Activated CD4-positive, alpha-beta T cell treated with anti-CD3 and anti-CD28 coated beads, Interleukin-2, amount 10 ng/mL, durations not matched to agents 7 days and 5 days (primary cell): Measurements from ENCODE around the gene UIMC1. TPM values are rescaled to one million over a fixed set of nuclear protein-coding genes. Genes with fewer than 3 reads are reported as not detected.
"Not testable (repeated sequence)": the region's sequence is repeated elsewhere in the genome, so short reads cannot be mapped to it uniquely, and the experiment has no call there.

Experiments
- CTCF ChIA-PET: fragments of 350-600 bp; sonication (Branson Sonifier 250); formaldehyde crosslinking; loops from one replicate; lab custom pipeline; 2021; ENCODE audit warnings: antibody characterized with exemption; lab: Charles Lee
- POLR2A ChIA-PET: fragments of 350-600 bp; sonication (Branson Sonifier 250); formaldehyde crosslinking; loops from one replicate; lab custom pipeline; 2021; ENCODE audit warnings: antibody characterized with exemption; lab: Charles Lee
- DNase-seq: peaks from one replicate; pipeline ENCODE4 v3.0.0-alpha.2; 2020
- H3K27ac Mint-ChIP-seq: one replicate; pipeline ENCODE4 v1.8.0; 2021; ENCODE audit warnings: mild to moderate bottlenecking, moderate library complexity, mixed read lengths
- H3K27me3 Mint-ChIP-seq: one replicate; pipeline ENCODE4 v1.8.0; 2021; ENCODE audit warnings: mixed read lengths
- H3K36me3 Mint-ChIP-seq: one replicate; pipeline ENCODE4 v1.8.0; 2021; ENCODE audit warnings: low read depth, mixed read lengths
- H3K4me1 Mint-ChIP-seq: one replicate; pipeline ENCODE4 v1.8.0; 2021; ENCODE audit warnings: mixed read lengths
- H3K4me3 Mint-ChIP-seq: one replicate; pipeline ENCODE4 v1.8.0; 2021; ENCODE audit warnings: mild to moderate bottlenecking, moderate library complexity, mixed read lengths
- H3K9me3 Mint-ChIP-seq: one replicate; pipeline ENCODE4 v1.8.0; 2021; ENCODE audit warnings: mixed read lengths
- total RNA-seq, 2 experiments: library from RNA; stranded (reverse); gene quantifications; one replicate each; pipeline ENCODE4 v1.2.3, GENCODE V29; 2021

The UIMC1 gene
- total RNA-seq, 2 experiments from 2014 or later = 49.3 to 53.0 TPM

DNA sequence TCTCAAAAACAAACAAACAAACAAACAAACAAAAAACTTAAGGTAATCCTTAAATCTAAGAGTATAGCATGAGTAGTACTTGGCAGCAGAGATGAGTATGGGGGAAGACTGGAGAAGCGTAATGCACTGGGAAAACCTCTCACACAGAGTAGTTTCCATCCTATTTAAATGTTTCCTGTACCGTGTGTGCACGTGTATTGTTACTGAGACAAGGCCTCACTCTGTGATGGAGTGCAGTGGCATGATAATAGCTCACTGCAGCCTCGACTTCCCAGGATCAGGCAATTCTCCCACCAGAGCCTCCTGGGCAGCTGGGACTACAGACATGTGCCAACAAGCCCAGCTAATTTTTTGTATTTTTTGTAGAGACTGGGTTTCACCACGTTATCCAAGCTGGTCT is 2.9 kb downstream of the UIMC1 start:
- Mint-ChIP-seq H3K4me3 (no peak overlapping the region), H3K36me3 (peaks cover 22% of the 10 kb centered on the region), H3K9me3 (no peaks in the 10 kb centered on the region), H3K27me3 (no peaks in the 10 kb centered on the region), H3K27ac (no peak overlapping the region), H3K4me1 (peaks cover 36% of the 10 kb centered on the region)
- no peak for DNase-seq
- ChIA-PET POLR2A (interaction anchor here (0.8 to 0.9 kb wide), 2 partner anchors 9 to 18 kb away, joined by 3 read pairs; no protein-coding TSS in a partner anchor), CTCF (interaction anchor here (0.6 to 2.8 kb wide), 4 partner anchors 11 to 17 kb away, joined by 3 to 9 read pairs (median 4); no protein-coding TSS in a partner anchor)

DNA sequence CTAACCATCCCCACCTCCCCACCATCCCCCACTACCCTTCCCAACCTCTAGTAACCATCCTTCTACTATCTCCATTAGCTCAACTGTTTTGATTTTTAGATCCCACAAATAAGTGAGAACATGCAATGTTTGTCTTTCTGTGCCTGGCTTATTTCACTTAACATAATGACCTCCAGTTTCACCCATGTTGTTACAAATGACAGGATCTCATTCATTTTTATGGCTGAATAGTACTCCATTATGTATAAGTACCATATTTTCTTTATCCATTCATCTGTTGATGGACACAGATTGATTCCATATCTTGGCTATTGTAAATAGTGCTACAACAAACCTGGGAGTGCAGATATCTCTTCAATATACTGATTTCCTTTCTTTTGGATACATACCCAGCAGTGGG is 7.1 kb downstream of the UIMC1 start:
- Mint-ChIP-seq H3K4me1 (peaks cover 46% of the 10 kb centered on the region), H3K36me3 (peaks cover 30% of the 10 kb centered on the region)
- POLR2A ChIA-PET, H3K27ac Mint-ChIP-seq, H3K9me3 Mint-ChIP-seq, H3K27me3 Mint-ChIP-seq, DNase-seq, H3K4me3 Mint-ChIP-seq, CTCF ChIA-PET: not testable (repeated sequence)

DNA sequence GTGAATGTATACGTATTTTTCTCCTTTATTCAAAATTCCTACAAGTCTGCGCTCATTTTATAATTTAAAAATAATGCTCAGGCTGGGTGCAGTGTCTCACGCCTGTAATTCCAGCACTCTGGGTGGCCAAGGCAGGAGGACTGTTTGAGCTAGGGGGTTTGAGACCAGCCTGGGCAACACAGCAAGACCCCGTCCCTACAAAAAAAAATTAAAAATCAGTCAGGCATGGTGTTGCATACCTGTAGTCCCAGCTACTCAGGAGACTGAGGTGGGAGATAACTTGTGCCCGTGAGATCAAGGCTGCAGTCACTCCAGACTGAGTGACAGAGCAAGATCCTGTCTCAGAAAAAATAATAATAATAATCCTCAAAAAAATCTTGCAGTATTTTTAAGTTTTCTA is 7.8 kb downstream of the UIMC1 start:
- Mint-ChIP-seq H3K27me3 (no peaks in the 10 kb centered on the region), H3K9me3 (peaks cover 5% of the 10 kb centered on the region), H3K27ac (no peak overlapping the region), H3K4me1 (peaks cover 44% of the 10 kb centered on the region), H3K4me3 (no peak overlapping the region), H3K36me3 (peaks cover 34% of the 10 kb centered on the region)
- ChIA-PET CTCF (no interaction called here), POLR2A (no interaction called here)
- no peak for DNase-seq

DNA sequence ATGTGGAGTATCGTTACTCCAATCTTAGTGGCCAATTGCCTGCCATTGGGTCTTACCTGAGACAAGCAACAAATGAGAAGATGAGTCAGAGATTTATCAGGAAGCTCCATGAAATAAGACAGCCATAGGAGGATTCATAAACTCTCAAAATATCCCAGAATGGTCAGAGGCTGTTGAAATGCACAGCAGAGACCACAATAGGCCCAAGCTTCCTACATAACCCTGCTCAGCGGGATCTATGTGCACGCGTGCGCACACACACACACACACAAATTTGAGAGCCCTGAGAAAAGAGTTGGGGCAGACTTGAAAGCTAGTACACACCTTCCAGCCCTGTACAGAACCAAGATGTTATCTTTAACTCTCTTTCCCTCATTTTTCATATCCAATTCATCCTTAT is 9.8 kb downstream of the UIMC1 start:
- ChIA-PET CTCF (interaction anchor here (0.5 to 1.9 kb wide), 2 partner anchors 9 to 532 kb away, joined by 3 to 11 read pairs; no protein-coding TSS in a partner anchor), POLR2A (interaction anchor here (0.5 kb wide), 1 partner anchor 8 kb away, joined by 4 read pairs; no protein-coding TSS in a partner anchor)
- peaks cover 5% of the 10 kb centered on the region for H3K9me3 Mint-ChIP-seq
- H3K36me3 Mint-ChIP-seq = peaks cover 36% of the 10 kb centered on the region
- no peak for DNase-seq
- peaks cover 40% of the 10 kb centered on the region for H3K4me1 Mint-ChIP-seq
- no peak overlapping the region for H3K4me3 Mint-ChIP-seq
- no peak overlapping the region for H3K27ac Mint-ChIP-seq
- no peaks in the 10 kb centered on the region for H3K27me3 Mint-ChIP-seq

DNA sequence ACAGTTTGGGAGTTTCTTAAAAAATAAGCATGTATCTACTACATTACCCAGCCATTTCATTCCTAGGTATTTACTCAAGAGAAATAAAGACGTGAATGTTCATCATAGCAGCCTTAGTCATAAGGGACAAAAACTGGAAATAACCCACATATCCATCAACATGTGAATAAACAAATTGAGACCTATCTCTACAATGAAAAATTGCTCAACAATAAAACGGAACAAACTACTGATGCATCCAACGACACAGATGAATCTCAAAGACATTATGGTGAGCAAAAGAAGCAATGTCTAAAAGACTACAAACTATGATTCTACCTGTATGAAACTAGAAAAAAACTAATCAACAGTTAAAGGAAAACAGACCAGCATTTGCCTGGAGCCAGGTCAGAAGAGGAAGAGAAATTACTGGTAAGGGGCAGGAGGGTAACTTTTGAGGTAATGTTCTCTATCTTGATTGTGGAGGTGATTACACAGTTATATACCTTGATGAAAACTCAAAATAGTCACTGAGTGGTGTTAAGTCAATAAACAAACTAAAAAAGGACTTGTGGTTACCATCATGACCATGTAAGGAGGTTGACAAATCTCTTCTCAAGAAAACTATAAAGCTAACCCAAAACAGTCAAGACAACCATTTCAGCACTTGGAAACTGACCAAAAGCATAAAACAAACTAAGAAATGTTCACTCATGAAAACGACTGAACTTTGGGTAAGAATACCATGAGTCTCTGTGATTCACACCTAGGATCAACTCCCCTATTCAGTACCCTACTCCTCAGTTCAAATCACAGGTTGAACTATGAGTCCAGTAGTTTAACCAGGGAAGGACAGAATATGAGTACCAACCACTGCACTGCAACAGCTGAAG is 10.4 kb downstream of the UIMC1 start:
- Mint-ChIP-seq H3K36me3 (peaks cover 35% of the 10 kb centered on the region), H3K4me1 (peaks cover 38% of the 10 kb centered on the region), H3K9me3 (peaks cover 5% of the 10 kb centered on the region), H3K27me3 (no peaks in the 10 kb centered on the region), H3K4me3 (no peak overlapping the region), H3K27ac (no peak overlapping the region)
- POLR2A ChIA-PET = no interaction called here
- CTCF ChIA-PET = interaction anchor here (0.5 to 1.9 kb wide), 3 partner anchors 10 to 1125 kb away, joined by 3 to 11 read pairs (median 3); no protein-coding TSS in a partner anchor
- DNase-seq = no peak

DNA sequence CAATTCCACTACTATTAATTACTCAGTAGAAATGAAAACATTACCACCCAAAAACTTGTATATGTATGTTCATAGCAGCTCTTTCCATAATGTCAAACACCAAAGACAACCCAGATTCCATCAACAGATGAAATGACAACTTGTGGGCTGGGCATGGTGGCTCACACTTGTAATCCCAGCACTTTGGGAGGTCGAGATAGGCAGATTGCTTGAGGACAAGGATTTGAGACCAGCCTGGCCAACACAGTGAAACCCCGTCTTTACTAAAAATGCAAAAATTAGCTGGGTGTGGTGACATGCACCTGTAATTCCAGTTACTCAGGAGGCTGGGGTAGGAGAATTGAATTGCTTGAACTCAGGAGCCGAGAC is 11.5 kb downstream of the UIMC1 start:
- Mint-ChIP-seq H3K9me3 (peaks cover 5% of the 10 kb centered on the region), H3K4me1 (peaks cover 38% of the 10 kb centered on the region), H3K27ac (no peak overlapping the region), H3K36me3 (peaks cover 29% of the 10 kb centered on the region), H3K4me3 (no peak overlapping the region), H3K27me3 (no peaks in the 10 kb centered on the region)
- DNase-seq = no peak
- CTCF ChIA-PET = interaction anchor here (0.6 to 1.0 kb wide), 2 partner anchors 11 to 1126 kb away, joined by 3 read pairs; no protein-coding TSS in a partner anchor
- POLR2A ChIA-PET = no interaction called here

- POLR2A ChIA-PET = no interaction called here
- no peak for DNase-seq
- peaks cover 5% of the 10 kb centered on the region for H3K9me3 Mint-ChIP-seq
- CTCF ChIA-PET = interaction anchor here (1.0 kb wide), 1 partner anchor 11 kb away, joined by 3 read pairs; no protein-coding TSS in a partner anchor
- peaks cover 28% of the 10 kb centered on the region for H3K36me3 Mint-ChIP-seq
- no peaks in the 10 kb centered on the region for H3K27me3 Mint-ChIP-seq
- H3K4me3 Mint-ChIP-seq = no peak overlapping the region
- H3K27ac Mint-ChIP-seq = no peak overlapping the region
- peaks cover 37% of the 10 kb centered on the region for H3K4me1 Mint-ChIP-seq
These were observed 12.0 kb downstream of the UIMC1 start for GRCh38 chr5:176994460-176995121.

GRCh38 chr5:176993081-176993480 is 13.5 kb downstream of the UIMC1 start:
- H3K27ac Mint-ChIP-seq = peak overlapping the region; percentile 33
- H3K27me3 Mint-ChIP-seq, DNase-seq, POLR2A ChIA-PET, H3K4me3 Mint-ChIP-seq, H3K9me3 Mint-ChIP-seq: not testable (repeated sequence)
- CTCF ChIA-PET = interaction anchor here (0.6 to 2.6 kb wide), 2 partner anchors 12 to 1915 kb away, joined by 4 to 9 read pairs; no protein-coding TSS in a partner anchor
- peaks cover 28% of the 10 kb centered on the region for H3K36me3 Mint-ChIP-seq
- peaks cover 38% of the 10 kb centered on the region for H3K4me1 Mint-ChIP-seq

DNA sequence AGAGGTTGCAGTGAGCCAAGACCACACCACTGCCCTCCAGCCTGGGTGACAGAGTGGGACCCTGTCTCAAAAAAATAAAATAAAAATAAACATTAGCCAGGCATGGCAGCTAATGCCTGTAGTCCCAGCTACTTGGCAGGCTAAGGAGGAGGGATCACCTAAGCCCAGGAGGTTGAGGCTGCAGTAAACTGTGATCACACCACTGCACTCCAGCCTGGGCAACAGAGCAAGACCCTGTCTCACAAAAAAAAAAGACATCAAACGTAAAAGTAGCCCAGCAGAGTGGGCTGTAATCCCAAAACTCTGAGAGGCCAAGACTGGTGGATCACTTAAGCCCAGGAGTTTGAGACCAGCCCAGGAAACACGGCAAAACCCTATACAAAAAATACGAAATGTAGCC is 19.0 kb downstream of the UIMC1 start:
- Mint-ChIP-seq H3K4me3 (no peak overlapping the region), H3K36me3 (peaks cover 19% of the 10 kb centered on the region), H3K27me3 (no peaks in the 10 kb centered on the region), H3K9me3 (no peaks in the 10 kb centered on the region), H3K27ac (no peak overlapping the region), H3K4me1 (peaks cover 30% of the 10 kb centered on the region)
- POLR2A ChIA-PET = no interaction called here
- CTCF ChIA-PET = no interaction called here
- DNase-seq = no peak

- Mint-ChIP-seq H3K36me3 (peaks cover 22% of the 10 kb centered on the region), H3K4me1 (peaks cover 34% of the 10 kb centered on the region), H3K27ac (peak overlapping the region; percentile 91), H3K9me3 (no peaks in the 10 kb centered on the region), H3K27me3 (no peaks in the 10 kb centered on the region), H3K4me3 (no peak overlapping the region)
- CTCF ChIA-PET = interaction anchor here (0.6 to 1.8 kb wide), 2 partner anchors 47 to 550 kb away, joined by 4 to 5 read pairs; no protein-coding TSS in a partner anchor
- DNase-seq = no peak
- POLR2A ChIA-PET = interaction anchor here (0.9 kb wide), 1 partner anchor 18 kb away, joined by 3 read pairs; no protein-coding TSS in a partner anchor
These were observed 20.3 kb downstream of the UIMC1 start for GRCh38 chr5:176986280-176986679.

GRCh38 chr5:176985516-176985915 is 21.1 kb downstream of the UIMC1 start:
- Mint-ChIP-seq H3K9me3 (no peaks in the 10 kb centered on the region), H3K27me3 (no peaks in the 10 kb centered on the region), H3K36me3 (peaks cover 26% of the 10 kb centered on the region), H3K4me1 (peaks cover 32% of the 10 kb centered on the region), H3K27ac (peak overlapping the region; percentile 91), H3K4me3 (peak overlapping the region; percentile 25)
- POLR2A ChIA-PET = interaction anchor here (0.9 kb wide), 1 partner anchor 18 kb away, joined by 3 read pairs; no protein-coding TSS in a partner anchor
- peak; percentile 68 for DNase-seq
- CTCF ChIA-PET = interaction anchor here (0.6 to 1.8 kb wide), 2 partner anchors 48 to 550 kb away, joined by 4 to 5 read pairs; no protein-coding TSS in a partner anchor

GRCh38 chr5:176984176-176984575 is 22.4 kb downstream of the UIMC1 start:
- Mint-ChIP-seq H3K27ac (peak overlapping the region; percentile 38), H3K36me3 (peaks cover 32% of the 10 kb centered on the region), H3K4me1 (peaks cover 31% of the 10 kb centered on the region)
- H3K27me3 Mint-ChIP-seq, CTCF ChIA-PET, DNase-seq, H3K4me3 Mint-ChIP-seq, H3K9me3 Mint-ChIP-seq, POLR2A ChIA-PET: not testable (repeated sequence)
